GM12865 (cell line): ENCODE results near the gene NUP62.

ENCODE experiments used
- DNase-seq: peaks from one replicate; pipeline ENCODE4 v3.0.0; 2010; ENCODE audit warnings: low read depth
- H3K4me3 ChIP-seq: 2 replicates; pipeline ENCODE4 v1.5.1; 2011; ENCODE audit warnings: mild to moderate bottlenecking, low read depth, low read length, control low read depth
- TF ChIP-seq, protein P1 (sequence below): IDR thresholded peaks from 2 replicates; pipeline ENCODE4 v1.5.1; 2011; ENCODE audit warnings: low read length, control low read depth, low read depth, inconsistent platforms; ENCODE audit not compliant: insufficient read depth; ENCODE audit errors: missing control alignments

NUP62 gene

GRCh38 chr19:49857061-49857837 lies 72.1 kb downstream of the NUP62 start:
- peak; percentile 7 for DNase-seq
- no peak overlapping the region for H3K4me3 ChIP-seq
- TF ChIP-seq, protein P1, sequence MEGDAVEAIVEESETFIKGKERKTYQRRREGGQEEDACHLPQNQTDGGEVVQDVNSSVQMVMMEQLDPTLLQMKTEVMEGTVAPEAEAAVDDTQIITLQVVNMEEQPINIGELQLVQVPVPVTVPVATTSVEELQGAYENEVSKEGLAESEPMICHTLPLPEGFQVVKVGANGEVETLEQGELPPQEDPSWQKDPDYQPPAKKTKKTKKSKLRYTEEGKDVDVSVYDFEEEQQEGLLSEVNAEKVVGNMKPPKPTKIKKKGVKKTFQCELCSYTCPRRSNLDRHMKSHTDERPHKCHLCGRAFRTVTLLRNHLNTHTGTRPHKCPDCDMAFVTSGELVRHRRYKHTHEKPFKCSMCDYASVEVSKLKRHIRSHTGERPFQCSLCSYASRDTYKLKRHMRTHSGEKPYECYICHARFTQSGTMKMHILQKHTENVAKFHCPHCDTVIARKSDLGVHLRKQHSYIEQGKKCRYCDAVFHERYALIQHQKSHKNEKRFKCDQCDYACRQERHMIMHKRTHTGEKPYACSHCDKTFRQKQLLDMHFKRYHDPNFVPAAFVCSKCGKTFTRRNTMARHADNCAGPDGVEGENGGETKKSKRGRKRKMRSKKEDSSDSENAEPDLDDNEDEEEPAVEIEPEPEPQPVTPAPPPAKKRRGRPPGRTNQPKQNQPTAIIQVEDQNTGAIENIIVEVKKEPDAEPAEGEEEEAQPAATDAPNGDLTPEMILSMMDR: no peak
